Adrenal gland (tissue), 5 donors: ENCODE data around the gene TRABD.
"Not testable (repeated sequence)": the region's sequence is repeated elsewhere in the genome, so short reads cannot be mapped to it uniquely, and the experiment has no call there.

Source experiments
- CTCF ChIP-seq, 6 experiments: fragments of 450-650 bp in 4 of 6; fragments of 200-600 bp in 2 of 6; sonication (generic) in 1 of 6; IDR thresholded peaks; 1 replicate in 5 of 6; 2 replicates in 1 of 6; pipeline versions ENCODE4 v1.5.1 to v1.8.0; 2016 to 2021; ENCODE audit warnings: antibody characterized with exemption in 6 of 6, mild to moderate bottlenecking in 2 of 6, moderate library complexity in 1 of 6
- POLR2A ChIP-seq, 2 donors: fragments of 450-650 bp; IDR thresholded peaks; one replicate each; pipeline ENCODE4 v1.6.1; 2017; ENCODE audit warnings: antibody characterized with exemption in 2 of 2, mild to moderate bottlenecking in 2 of 2, moderate library complexity in 1 of 2
- donor health status: DM: no; HTN: no; CAD: no.

GRCh38 chr22:50204998-50205397 lies 19.3 kb downstream of the TRABD start:
- not testable (repeated sequence) for TF ChIP-seq CTCF, POLR2A (IDR thresholded peaks at IDR 0.05)
